Thyroid gland (tissue), 4 donors: ENCODE data around the gene ANKRD60. TPM values are rescaled to one million over a fixed set of nuclear protein-coding genes. Genes with fewer than 3 reads are reported as not detected.

Experiments used
- DNase-seq, 2 donors: peaks; one replicate each; pipeline ENCODE4 v3.0.0-alpha.2; 2019
- H3K27ac ChIP-seq, 3 donors: fragments of 200-600 bp; sonication (generic); 1 replicate in 2 of 3; 2 replicates in 1 of 3; pipeline ENCODE4 v1.5.1; 2016 to 2019; ENCODE audit warnings: mild to moderate bottlenecking in 1 of 3, moderate library complexity in 1 of 3
- H3K27me3 ChIP-seq: fragments of 200-600 bp; sonication (generic); one replicate; pipeline ENCODE4 v1.5.1; 2019
- H3K36me3 ChIP-seq, 2 donors: fragments of 200-600 bp; sonication (generic); one replicate each; pipeline ENCODE4 v1.5.1; 2016 to 2019
- H3K4me1 ChIP-seq, 2 donors: fragments of 200-600 bp; sonication (generic); one replicate each; pipeline ENCODE4 v1.5.1; 2017 to 2019
- H3K4me3 ChIP-seq, 3 donors: fragments of 200-600 bp; sonication (generic); replicated peaks in 1 of 3; 1 replicate in 2 of 3; 2 replicates in 1 of 3; pipeline ENCODE4 v1.5.1; 2016; ENCODE audit warnings: mild to moderate bottlenecking in 1 of 3
- H3K9me3 ChIP-seq: fragments of 200-600 bp; sonication (generic); one replicate; pipeline ENCODE4 v1.5.1; 2017
- POLR2A ChIP-seq, 2 donors: fragments of 450-650 bp; IDR thresholded peaks; one replicate each; pipeline ENCODE4 v1.6.1; 2017; ENCODE audit warnings: antibody characterized with exemption in 2 of 2, mild to moderate bottlenecking in 2 of 2, moderate library complexity in 1 of 2
- WGBS, 2 donors: methylation state at CpG; one replicate each; pipeline ENCODE4 v1.1.5; 2017; 5-methylcytosine and 5-hydroxymethylcytosine counted together
- intact Hi-C: fragments of 100-400 bp; cut with DNase I; formaldehyde crosslinking; loops from one replicate; pipeline ENCODE4 v1.15.1; 2023
- total RNA-seq, 4 donors: library from RNA; depleted of rRNA; stranded (reverse); fragments of >200 nt; gene quantifications; one replicate each; pipeline ENCODE4 v1.2.3, GENCODE V29; 2016
- TF ChIP-seq, protein P1 (sequence below), 6 experiments: fragments of 200-600 bp in 3 of 6; fragments of 450-650 bp in 3 of 6; sonication (generic) in 3 of 6; IDR thresholded peaks; one replicate each; pipeline ENCODE4 v1.5.1; 2016 to 2019; ENCODE audit warnings: antibody characterized with exemption in 6 of 6, mild to moderate bottlenecking in 2 of 6, inconsistent platforms in 1 of 6, moderate library complexity in 1 of 6

ANKRD60 gene
- total RNA-seq, 4 donors from 2014 or later: not detected

DNA sequence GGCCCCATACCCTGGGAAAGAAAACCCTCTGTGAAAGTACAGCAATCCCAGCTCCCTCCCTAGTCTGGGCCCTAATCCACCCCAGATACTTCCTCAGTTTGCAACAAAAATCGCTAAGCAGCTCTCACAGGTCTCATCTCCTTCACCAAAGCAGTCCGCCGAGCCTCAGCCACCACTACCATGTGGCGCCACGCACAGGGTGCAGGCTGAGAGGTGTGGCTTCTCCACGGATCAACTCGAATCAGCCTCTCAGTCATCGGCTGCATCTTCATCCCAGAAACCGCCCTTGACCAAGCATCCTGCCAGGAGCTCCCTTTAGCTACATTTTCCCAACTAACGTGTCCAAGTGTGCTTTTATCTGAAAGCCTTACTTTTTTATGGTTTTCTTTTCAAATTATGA is 50.7 kb downstream of the ANKRD60 start:
- Histone ChIP-seq H3K9me3 (no peaks in the 10 kb centered on the region), H3K4me1 (peaks cover 0 to 8% of the 10 kb centered on the region in 2 donors), H3K27me3 (no peaks in the 10 kb centered on the region), H3K27ac (no peak overlapping the region), H3K36me3 (no peaks in the 10 kb centered on the region), H3K4me3 (no peak overlapping the region)
- WGBS, 2 donors: 84 to 88% methylated on average over 10 of the region's 10 CpGs
- TF ChIP-seq POLR2A (IDR thresholded peaks at IDR 0.05): no peak
- TF ChIP-seq, protein P1, sequence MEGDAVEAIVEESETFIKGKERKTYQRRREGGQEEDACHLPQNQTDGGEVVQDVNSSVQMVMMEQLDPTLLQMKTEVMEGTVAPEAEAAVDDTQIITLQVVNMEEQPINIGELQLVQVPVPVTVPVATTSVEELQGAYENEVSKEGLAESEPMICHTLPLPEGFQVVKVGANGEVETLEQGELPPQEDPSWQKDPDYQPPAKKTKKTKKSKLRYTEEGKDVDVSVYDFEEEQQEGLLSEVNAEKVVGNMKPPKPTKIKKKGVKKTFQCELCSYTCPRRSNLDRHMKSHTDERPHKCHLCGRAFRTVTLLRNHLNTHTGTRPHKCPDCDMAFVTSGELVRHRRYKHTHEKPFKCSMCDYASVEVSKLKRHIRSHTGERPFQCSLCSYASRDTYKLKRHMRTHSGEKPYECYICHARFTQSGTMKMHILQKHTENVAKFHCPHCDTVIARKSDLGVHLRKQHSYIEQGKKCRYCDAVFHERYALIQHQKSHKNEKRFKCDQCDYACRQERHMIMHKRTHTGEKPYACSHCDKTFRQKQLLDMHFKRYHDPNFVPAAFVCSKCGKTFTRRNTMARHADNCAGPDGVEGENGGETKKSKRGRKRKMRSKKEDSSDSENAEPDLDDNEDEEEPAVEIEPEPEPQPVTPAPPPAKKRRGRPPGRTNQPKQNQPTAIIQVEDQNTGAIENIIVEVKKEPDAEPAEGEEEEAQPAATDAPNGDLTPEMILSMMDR (IDR thresholded peaks at IDR 0.05): no peak
- no peak for DNase-seq
- intact Hi-C loops: loop anchor here (2.0 kb wide), 1 partner anchor 523 kb away; no protein-coding TSS in a partner anchor

DNA sequence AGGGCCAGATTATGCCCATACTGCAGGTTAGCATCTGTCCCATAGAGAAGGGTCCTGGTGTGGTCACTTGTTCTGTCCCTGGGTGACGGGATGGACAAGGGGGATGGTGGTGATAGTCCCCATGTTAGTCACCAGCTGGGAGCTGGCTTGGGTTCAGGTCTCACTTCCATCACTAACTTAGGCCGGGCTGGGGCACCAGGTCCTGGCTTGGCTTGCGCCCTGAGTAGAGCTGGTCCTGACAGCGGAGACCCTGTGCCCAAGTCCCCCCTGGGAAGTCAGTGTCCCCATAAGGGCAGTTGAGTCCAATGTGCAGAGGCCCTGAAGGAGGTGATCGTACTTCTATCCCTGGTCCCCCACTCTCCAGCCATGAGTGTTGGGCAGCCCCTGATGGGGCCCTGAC is 52.6 kb downstream of the ANKRD60 start:
- Histone ChIP-seq H3K4me3 (no peak overlapping the region), H3K4me1 (peaks cover 0 to 8% of the 10 kb centered on the region in 2 donors), H3K36me3 (no peaks in the 10 kb centered on the region), H3K27me3 (no peaks in the 10 kb centered on the region), H3K27ac (peak overlapping the region in 2 of 3 donors; percentile 18 to 50), H3K9me3 (no peaks in the 10 kb centered on the region)
- WGBS, 2 donors: 100% methylated on average over 1 to 2 of the region's 5 CpGs
- TF ChIP-seq, protein P1 (IDR thresholded peaks at IDR 0.05): no peak
- no peak for TF ChIP-seq POLR2A (IDR thresholded peaks at IDR 0.05)
- DNase-seq: no peak
- intact Hi-C loops: no loop called here

DNA sequence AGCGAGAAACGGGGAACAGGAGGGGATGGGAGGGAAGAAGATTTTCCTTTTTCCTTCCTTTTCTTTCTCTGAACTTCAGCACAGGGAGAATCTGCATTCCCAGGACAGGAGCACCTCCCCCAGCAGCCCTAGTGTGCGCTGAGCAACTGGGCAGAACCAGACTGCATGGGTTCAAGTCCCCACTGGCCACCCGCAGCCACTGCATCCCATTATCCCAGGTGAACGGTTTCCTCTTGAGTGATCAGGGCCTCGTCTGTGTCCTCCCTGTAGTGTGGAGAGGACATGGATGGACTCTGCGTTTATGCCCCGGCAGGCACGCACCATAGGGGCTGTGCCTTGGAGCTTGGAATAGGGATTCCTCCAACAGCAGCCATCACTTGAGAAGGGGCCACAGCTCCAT is 53.0 kb downstream of the ANKRD60 start:
- TF ChIP-seq, protein P1 (IDR thresholded peaks at IDR 0.05): no peak
- TF ChIP-seq POLR2A (IDR thresholded peaks at IDR 0.05): no peak
- H3K4me1 ChIP-seq: peaks cover 0 to 8% of the 10 kb centered on the region in 2 donors
- H3K36me3 ChIP-seq: no peaks in the 10 kb centered on the region
- intact Hi-C loops: no loop called here
- WGBS, 2 donors: 70 to 73% methylated on average over 7 to 9 of the region's 9 CpGs
- H3K4me3 ChIP-seq: no peak overlapping the region
- peak overlapping the region in 2 of 3 donors; percentile 18 to 50 for H3K27ac ChIP-seq
- H3K27me3 ChIP-seq: no peaks in the 10 kb centered on the region
- no peak for DNase-seq
- no peaks in the 10 kb centered on the region for H3K9me3 ChIP-seq

DNA sequence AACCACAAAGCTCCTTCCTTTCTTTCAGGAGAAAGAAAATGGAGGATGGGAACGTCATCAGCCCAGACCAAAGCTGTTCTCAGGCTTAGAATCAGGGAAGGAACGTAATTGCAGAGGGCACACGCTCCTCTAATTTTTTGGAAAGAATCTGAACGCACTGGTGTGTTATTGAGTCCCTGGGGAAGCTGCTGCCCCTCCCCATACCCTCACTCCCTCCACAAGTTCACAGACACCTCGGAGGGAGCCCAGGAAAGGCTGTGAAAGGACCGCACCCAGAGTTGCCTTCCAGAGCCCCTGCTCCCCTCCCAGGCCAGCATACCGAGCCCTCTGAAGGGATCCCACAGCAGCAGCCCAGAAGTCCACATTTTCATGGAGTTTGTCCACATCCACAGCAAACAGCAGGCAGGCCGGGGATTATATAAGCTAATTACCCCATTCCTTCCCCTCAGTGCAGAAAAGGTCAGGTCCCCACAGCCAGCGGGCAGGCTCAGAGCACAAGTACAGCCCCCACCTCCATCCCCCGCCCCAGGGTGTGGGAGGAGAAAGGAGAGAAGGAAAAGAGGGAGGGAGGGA is 53.7 kb downstream of the ANKRD60 start:
- no peak for TF ChIP-seq POLR2A (IDR thresholded peaks at IDR 0.05)
- Histone ChIP-seq H3K36me3 (no peaks in the 10 kb centered on the region), H3K27ac (peak overlapping the region in 2 of 3 donors; percentile 18 to 50), H3K9me3 (no peaks in the 10 kb centered on the region), H3K4me3 (no peak overlapping the region), H3K27me3 (no peaks in the 10 kb centered on the region), H3K4me1 (peaks cover 0 to 6% of the 10 kb centered on the region in 2 donors)
- WGBS, 2 donors: 48 to 55% methylated on average over 9 to 10 of the region's 10 CpGs
- intact Hi-C loops: no loop called here
- DNase-seq: no peak

DNA sequence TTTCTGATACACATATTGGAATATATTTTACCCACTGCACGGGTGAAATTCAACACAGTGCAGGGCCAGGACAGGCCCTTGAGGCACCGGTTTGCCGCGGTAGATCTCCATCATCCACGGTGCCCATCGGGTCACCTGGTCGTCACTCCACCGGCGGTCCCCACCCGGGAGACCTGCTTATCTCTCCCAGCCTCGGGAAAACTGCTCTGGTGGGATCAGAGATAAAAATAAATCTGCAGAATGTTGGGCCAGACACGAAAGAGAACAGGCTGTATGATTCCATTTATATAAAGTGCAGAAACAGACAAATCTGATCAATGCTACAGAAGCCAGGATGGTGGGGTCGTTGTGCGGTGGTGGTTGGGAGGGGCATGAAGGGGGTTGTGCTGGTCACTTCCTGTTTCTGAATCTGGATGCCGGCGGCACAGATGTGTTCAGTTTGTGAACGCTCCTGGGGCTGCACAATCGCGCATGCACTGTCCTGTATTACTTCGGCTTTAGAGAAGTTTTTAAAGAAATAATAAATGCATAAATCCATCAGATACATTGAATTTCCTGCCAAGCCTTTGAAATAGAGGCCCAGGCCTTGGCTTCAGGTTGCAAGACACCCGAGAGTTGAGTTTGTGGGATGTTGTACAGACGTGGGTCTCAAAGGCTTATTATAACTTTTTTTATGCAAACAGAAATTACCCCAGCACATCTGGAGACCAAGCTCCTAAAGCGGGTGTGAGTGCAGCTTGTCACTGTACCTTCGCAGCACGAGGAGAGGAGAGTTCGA is 54.3 kb downstream of the ANKRD60 start:
- intact Hi-C loops: no loop called here

More for the DNA sequence above, 54.3 kb downstream of the ANKRD60 start:
- no peak overlapping the region for H3K4me3 ChIP-seq
- H3K4me1 ChIP-seq: no peaks in the 10 kb centered on the region
- no peak for DNase-seq
- H3K27me3 ChIP-seq: no peaks in the 10 kb centered on the region
- TF ChIP-seq, protein P1 (IDR thresholded peaks at IDR 0.05): no peak
- no peak for TF ChIP-seq POLR2A (IDR thresholded peaks at IDR 0.05)
- 66 to 73% methylated on average over 26 of the region's 26 CpGs for WGBS, 2 donors
- H3K36me3 ChIP-seq: no peaks in the 10 kb centered on the region
- H3K27ac ChIP-seq: peak overlapping the region in 1 of 3 donors; percentile 50
- no peaks in the 10 kb centered on the region for H3K9me3 ChIP-seq
